H1 (cell line): ENCODE measurements around the gene NCKIPSD. TPM values are rescaled to one million over a fixed set of nuclear protein-coding genes. Genes with fewer than 3 reads are reported as not detected.

Experiments used
- CTCF ChIA-PET: fragments of 300-600 bp; sonication (Branson Sonifier 250); formaldehyde crosslinking; loops from one replicate; lab custom pipeline; 2021; ENCODE audit not compliant: partially characterized antibody; lab: Charles Lee
- POLR2A ChIA-PET: fragments of 300-600 bp; sonication (Branson Sonifier 250); formaldehyde crosslinking; loops from one replicate; lab custom pipeline; 2021; ENCODE audit warnings: inconsistent platforms; ENCODE audit not compliant: partially characterized antibody; lab: Charles Lee
- DNase-seq, 2 experiments: peaks; one replicate each; pipeline versions ENCODE4 v3.0.0 to v3.0.0-alpha.2; 2010 to 2022; ENCODE audit warnings: low spot score in 2 of 2, low read depth in 1 of 2, mixed read lengths in 1 of 2
- FAIRE-seq: peaks from 2 replicates; lab custom pipeline; 2011; peaks lifted over from hg19 to GRCh38; lab: Jason Lieb, UNC
- H2AFZ ChIP-seq: 2 replicates; pipeline ENCODE4 v1.8.1; 2012; ENCODE audit warnings: low read length, inconsistent platforms
- H2AK5ac ChIP-seq: 2 replicates; pipeline ENCODE4 v1.6.1; 2013; ENCODE audit warnings: low read depth, low read length
- H2BK120ac ChIP-seq: replicated peaks from 2 replicates; pipeline ENCODE3; 2013; ENCODE audit warnings: low read depth, low read length, inconsistent platforms
- H2BK12ac ChIP-seq: 2 replicates; pipeline ENCODE4 v1.6.1; 2013; ENCODE audit warnings: low read depth, low read length
- H2BK15ac ChIP-seq: 2 replicates; pipeline ENCODE4 v1.6.1; 2013; ENCODE audit warnings: low read length
- H2BK20ac ChIP-seq: 2 replicates; pipeline ENCODE4 v1.6.1; 2013; ENCODE audit warnings: low read length
- H2BK5ac ChIP-seq: 2 replicates; pipeline ENCODE4 v1.6.1; 2013; ENCODE audit warnings: low read depth, low read length
- H3K14ac ChIP-seq: 2 replicates; pipeline ENCODE4 v1.6.1; 2013; ENCODE audit warnings: inconsistent platforms; ENCODE audit not compliant: insufficient read length
- H3K18ac ChIP-seq: 2 replicates; pipeline ENCODE4 v1.6.1; 2013; ENCODE audit warnings: low read length; ENCODE audit errors: extremely low read depth
- H3K23ac ChIP-seq: 2 replicates; pipeline ENCODE4 v1.6.1; 2013; ENCODE audit warnings: inconsistent platforms; ENCODE audit not compliant: insufficient read length
- H3K23me2 ChIP-seq: 2 replicates; pipeline ENCODE4 v1.6.1; 2013; ENCODE audit warnings: low read depth, low read length
- H3K27ac ChIP-seq: 2 replicates; pipeline ENCODE4 v1.6.1; 2011; ENCODE audit warnings: low read depth, low read length, inconsistent platforms
- H3K27me3 ChIP-seq, 4 experiments: replicated peaks in 1 of 4; 1 replicate in 1 of 4; 2 replicates in 3 of 4; pipeline versions ENCODE4 v1.6.1 to v1.8.1; 2011 to 2013; ENCODE audit warnings: low read length in 3 of 4, mild to moderate bottlenecking in 3 of 4, inconsistent platforms in 2 of 4, mixed read lengths in 2 of 4, moderate library complexity in 1 of 4; ENCODE audit not compliant: control insufficient read depth in 3 of 4, insufficient read depth in 3 of 4; ENCODE audit errors: extremely low read depth in 1 of 4
- H3K36me3 ChIP-seq, 4 experiments: 2 replicates each; pipeline versions ENCODE4 v1.6.1 to v1.8.1; 2011 to 2013; ENCODE audit warnings: mild to moderate bottlenecking in 4 of 4, low read length in 3 of 4, moderate library complexity in 2 of 4, control low read depth in 1 of 4, inconsistent platforms in 1 of 4; ENCODE audit not compliant: insufficient read depth in 4 of 4, control insufficient read depth in 2 of 4
- H3K4ac ChIP-seq: replicated peaks from 2 replicates; pipeline ENCODE3; 2013; ENCODE audit warnings: low read length, low read depth, mixed read lengths, inconsistent platforms; ENCODE audit not compliant: insufficient read length
- H3K4me1 ChIP-seq, 4 experiments: replicated peaks in 1 of 4; 1 replicate in 1 of 4; 2 replicates in 3 of 4; pipeline versions ENCODE4 v1.6.1 to v1.8.1; 2011 to 2013; ENCODE audit warnings: low read length in 3 of 4, inconsistent platforms in 2 of 4, mixed read lengths in 1 of 4; ENCODE audit not compliant: insufficient read depth in 4 of 4, control insufficient read depth in 3 of 4
- H3K4me2 ChIP-seq, 2 experiments: 2 replicates each; pipeline versions ENCODE4 v1.6.1 to v1.8.1; 2011 to 2013; ENCODE audit warnings: low read depth in 2 of 2, low read length in 2 of 2, control low read depth in 1 of 2, inconsistent platforms in 1 of 2, mild to moderate bottlenecking in 1 of 2; ENCODE audit not compliant: insufficient read depth in 1 of 2
- H3K4me3 ChIP-seq, 4 experiments: fragments of 200-600, 300-600 bp in 1 of 4; sonication (generic), shearing (Covaris generic), sonication (Bioruptor Twin) in 1 of 4; 2 replicates each; pipeline versions ENCODE4 v1.5.1 to v1.8.1; 2011 to 2016; ENCODE audit warnings: low read length in 4 of 4, low read depth in 3 of 4, control low read depth in 2 of 4, inconsistent platforms in 2 of 4, mild to moderate bottlenecking in 2 of 4, mixed read lengths in 1 of 4, moderate library complexity in 1 of 4; ENCODE audit not compliant: insufficient read depth in 2 of 4; ENCODE audit errors: extremely low read depth in 1 of 4
- H3K56ac ChIP-seq: replicated peaks from 2 replicates; pipeline ENCODE3; 2013; ENCODE audit warnings: low read depth, mild to moderate bottlenecking, mixed read lengths, low read length, inconsistent platforms; ENCODE audit not compliant: insufficient read length
- H3K79me1 ChIP-seq: 2 replicates; pipeline ENCODE4 v1.6.1; 2013; ENCODE audit warnings: low read depth, low read length, control low read depth
- H3K79me2 ChIP-seq, 2 experiments: 2 replicates each; pipeline versions ENCODE4 v1.6.1 to v1.8.1; 2012 to 2013; ENCODE audit warnings: low read length in 2 of 2, mild to moderate bottlenecking in 2 of 2, inconsistent platforms in 1 of 2; ENCODE audit not compliant: insufficient read depth in 2 of 2, control insufficient read depth in 1 of 2
- H3K9ac ChIP-seq, 4 experiments: replicated peaks in 1 of 4; 1 replicate in 1 of 4; 2 replicates in 3 of 4; pipeline versions ENCODE4 v1.6.1 to v1.8.1; 2011 to 2013; ENCODE audit warnings: low read depth in 3 of 4, low read length in 3 of 4, control low read depth in 2 of 4, mild to moderate bottlenecking in 2 of 4, moderate library complexity in 2 of 4, inconsistent platforms in 1 of 4; ENCODE audit errors: extremely low read depth in 1 of 4
- H3K9me3 ChIP-seq, 2 experiments: 2 replicates each; pipeline versions ENCODE4 v1.6.1 to v1.8.1; 2012 to 2013; ENCODE audit warnings: mild to moderate bottlenecking in 2 of 2, moderate library complexity in 2 of 2, control low read depth in 1 of 2, inconsistent platforms in 1 of 2, low read depth in 1 of 2, low read length in 1 of 2, mixed read lengths in 1 of 2; ENCODE audit not compliant: insufficient read depth in 2 of 2
- H4K20me1 ChIP-seq, 2 experiments: replicated peaks in 1 of 2; 2 replicates each; pipeline versions ENCODE3 to v1.8.1; 2011 to 2013; ENCODE audit warnings: inconsistent platforms in 2 of 2, low read length in 2 of 2, mild to moderate bottlenecking in 1 of 2; ENCODE audit not compliant: insufficient read depth in 2 of 2, control insufficient read depth in 1 of 2
- H4K5ac ChIP-seq: 2 replicates; pipeline ENCODE4 v1.6.1; 2013; ENCODE audit warnings: low read length, low read depth, mixed read lengths, inconsistent platforms; ENCODE audit not compliant: insufficient read length
- H4K8ac ChIP-seq: 2 replicates; pipeline ENCODE4 v1.8.0; 2013; ENCODE audit warnings: mild to moderate bottlenecking, moderate library complexity, low read length, inconsistent platforms; ENCODE audit not compliant: insufficient read depth; ENCODE audit errors: extremely low read depth
- H4K91ac ChIP-seq: replicated peaks from 2 replicates; pipeline ENCODE3; 2013; ENCODE audit warnings: low read length, mixed read lengths, inconsistent platforms; ENCODE audit not compliant: insufficient read length
- BRCA1 ChIP-seq: IDR thresholded peaks from 2 replicates; pipeline ENCODE4 v1.6.1; 2012; ENCODE audit warnings: low read depth, low read length, improper control_type of control experiment
- CHD1 ChIP-seq: IDR thresholded peaks from 2 replicates; pipeline ENCODE4 v1.6.1; 2012; ENCODE audit warnings: low read depth, low read length, improper control_type of control experiment
- CREB1 ChIP-seq: IDR thresholded peaks from 2 replicates; pipeline ENCODE4 v1.6.1; 2012; ENCODE audit warnings: inconsistent platforms
- EP300 ChIP-seq, 2 experiments: IDR thresholded peaks; 1 replicate in 1 of 2; 2 replicates in 1 of 2; pipeline ENCODE4 v1.6.1; 2011 to 2012; ENCODE audit warnings: low read depth in 2 of 2, low read length in 2 of 2, mild to moderate bottlenecking in 2 of 2, borderline replicate concordance in 1 of 2, inconsistent platforms in 1 of 2, moderate library complexity in 1 of 2
- HDAC2 ChIP-seq, 2 experiments: fragments of 300-600 bp in 1 of 2; sonication (generic) in 1 of 2; IDR thresholded peaks; 2 replicates each; pipeline ENCODE4 v1.6.1; 2011 to 2012; ENCODE audit warnings: low read depth in 2 of 2, low read length in 2 of 2, mild to moderate bottlenecking in 2 of 2, moderate library complexity in 2 of 2, borderline replicate concordance in 1 of 2, inconsistent platforms in 1 of 2
- RNF2 ChIP-seq: fragments of 200-900, 300-1000 bp; sonication (generic); IDR thresholded peaks from 2 replicates; pipeline ENCODE4 v1.7.1; 2016; ENCODE audit warnings: borderline replicate concordance, low read depth, mild to moderate bottlenecking, antibody characterized with exemption, low read length; ENCODE audit not compliant: poor library complexity, severe bottlenecking; ENCODE audit errors: missing control alignments
- SIRT6 ChIP-seq: IDR thresholded peaks from one replicate; pipeline ENCODE4 v1.7.1; 2012; ENCODE audit warnings: low read length, inconsistent platforms
- SRF ChIP-seq: IDR thresholded peaks from 2 replicates; pipeline ENCODE4 v1.6.1; 2011; ENCODE audit warnings: mild to moderate bottlenecking, low read depth, low read length, moderate library complexity
- WGBS, 2 experiments: shearing (Covaris generic) in 1 of 2; methylation state at CpG; one replicate each; pipeline versions ENCODE4 v1.1.6 to v1.1.7; 2013 to 2015; ENCODE audit warnings: low lambda C conversion rate in 2 of 2, mixed read lengths in 2 of 2, inconsistent platforms in 1 of 2, low coverage in 1 of 2, missing lambda C conversion rate in 1 of 2; ENCODE audit not compliant: insufficient replicate concordance in 2 of 2, insufficient coverage in 1 of 2, insufficient read length in 1 of 2; ENCODE audit errors: extremely low coverage in 1 of 2, missing lambda C conversion rate in 1 of 2; 5-methylcytosine and 5-hydroxymethylcytosine counted together
- polyA plus RNA-seq, 7 experiments: library from polyadenylated mRNA; depleted of rRNA in 3 of 7; stranded (reverse) in 5 of 7; unstranded in 2 of 7; fragments of >200 nt in 5 of 7; fragments of 200-250 nt in 2 of 7; gene quantifications; 1 replicate in 5 of 7; 2 replicates in 1 of 7; 4 replicates in 1 of 7; pipeline versions ENCODE4 v1.2.1 to v1.2.3, GENCODE V29; 2011 to 2013; ENCODE audit warnings: missing spikeins in 2 of 7, mixed read lengths in 2 of 7
- total RNA-seq: library from RNA; stranded (reverse); fragmentation: NEBNext Ultra II Directional; extraction: Animal tissue kit (Norgen Biotek cat#: 25700); gene quantifications from 2 replicates; pipeline ENCODE4 v1.2.1, GENCODE V29; 2021
- TF ChIP-seq, protein P1 (sequence below), 3 experiments: IDR thresholded peaks; 1 replicate in 2 of 3; 2 replicates in 1 of 3; pipeline versions ENCODE4 v1.5.1 to v1.6.1; 2011; ENCODE audit warnings: low read length in 3 of 3, mild to moderate bottlenecking in 3 of 3, inconsistent platforms in 2 of 3, low read depth in 1 of 3, moderate library complexity in 1 of 3; ENCODE audit not compliant: insufficient read depth in 1 of 3; ENCODE audit errors: control extremely low read depth in 1 of 3

NCKIPSD gene
- total and polyA plus RNA-seq, 2 of the 8 experiments (the other 6 are each of a cell fraction or from before 2014, with no cell fraction given): 34.7 to 91.8 TPM

DNA sequence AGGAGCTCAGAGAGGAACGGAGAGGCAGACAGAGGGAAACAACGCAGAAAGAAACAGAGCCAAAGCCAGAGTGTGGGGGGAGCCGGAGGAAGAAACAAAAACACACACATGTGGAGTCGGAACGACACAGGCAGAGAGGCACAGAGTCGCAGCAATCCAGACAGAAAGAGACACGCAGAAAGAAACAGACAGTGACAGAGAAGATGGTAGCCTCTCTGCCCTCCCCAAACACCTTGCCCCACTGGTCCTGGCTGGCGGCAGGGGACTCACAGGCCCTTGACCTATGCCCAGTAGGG, 1.7 kb downstream of the NCKIPSD start:
- ChIA-PET POLR2A (interaction anchor here (1.0 to 15.0 kb wide), 7 partner anchors 10 to 323 kb away, joined by 3 to 175 read pairs (median 7); partner anchors contain the start of genes CELSR3, IP6K2 and WDR6), CTCF (interaction anchor here (0.6 to 2.5 kb wide), 17 partner anchors 10 to 586 kb away, joined by 3 to 22 read pairs (median 4); partner anchors contain the start of genes CELSR3 and SLC25A20)
- H3K4me3 ChIP-seq: peak overlapping the region in 1 of 4 experiments; percentile 94; a peak in 2 of 8 replicates
- TF ChIP-seq SRF: no peak
- TF ChIP-seq CHD1: no peak
- TF ChIP-seq RNF2: no peak
- TF ChIP-seq EP300 (IDR thresholded peaks at IDR 0.05; ENCODE audit: borderline replicate concordance in 1 of 2, low read depth in 2 of 2, low read length in 2 of 2): no peak
- TF ChIP-seq SIRT6: no peak
- TF ChIP-seq CREB1: no peak
- TF ChIP-seq, protein P1, sequence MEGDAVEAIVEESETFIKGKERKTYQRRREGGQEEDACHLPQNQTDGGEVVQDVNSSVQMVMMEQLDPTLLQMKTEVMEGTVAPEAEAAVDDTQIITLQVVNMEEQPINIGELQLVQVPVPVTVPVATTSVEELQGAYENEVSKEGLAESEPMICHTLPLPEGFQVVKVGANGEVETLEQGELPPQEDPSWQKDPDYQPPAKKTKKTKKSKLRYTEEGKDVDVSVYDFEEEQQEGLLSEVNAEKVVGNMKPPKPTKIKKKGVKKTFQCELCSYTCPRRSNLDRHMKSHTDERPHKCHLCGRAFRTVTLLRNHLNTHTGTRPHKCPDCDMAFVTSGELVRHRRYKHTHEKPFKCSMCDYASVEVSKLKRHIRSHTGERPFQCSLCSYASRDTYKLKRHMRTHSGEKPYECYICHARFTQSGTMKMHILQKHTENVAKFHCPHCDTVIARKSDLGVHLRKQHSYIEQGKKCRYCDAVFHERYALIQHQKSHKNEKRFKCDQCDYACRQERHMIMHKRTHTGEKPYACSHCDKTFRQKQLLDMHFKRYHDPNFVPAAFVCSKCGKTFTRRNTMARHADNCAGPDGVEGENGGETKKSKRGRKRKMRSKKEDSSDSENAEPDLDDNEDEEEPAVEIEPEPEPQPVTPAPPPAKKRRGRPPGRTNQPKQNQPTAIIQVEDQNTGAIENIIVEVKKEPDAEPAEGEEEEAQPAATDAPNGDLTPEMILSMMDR (IDR thresholded peaks at IDR 0.05; ENCODE audit: control extremely low read depth in 1 of 3, insufficient read depth in 1 of 3, low read depth in 1 of 3, low read length in 3 of 3): no peak
- TF ChIP-seq HDAC2 (IDR thresholded peaks at IDR 0.05; ENCODE audit: borderline replicate concordance in 1 of 2, low read depth in 2 of 2, low read length in 2 of 2): no peak
- TF ChIP-seq BRCA1: no peak

More for the DNA sequence above, 1.7 kb downstream of the NCKIPSD start:
- no peak overlapping the region for H3K9ac ChIP-seq
- no peak overlapping the region for H2BK20ac ChIP-seq
- no peak for DNase-seq
- peak overlapping the region; percentile 82 to 92; a peak in 2 of 4 replicates for H3K4me2 ChIP-seq
- H4K91ac ChIP-seq: no peak overlapping the region
- H4K5ac ChIP-seq: no peak overlapping the region
- H2BK12ac ChIP-seq: no peak overlapping the region
- no peak overlapping the region for H3K18ac ChIP-seq
- FAIRE-seq: no peak
- H4K8ac ChIP-seq: no peak overlapping the region
- no peak overlapping the region for H2BK120ac ChIP-seq
- no peak overlapping the region for H3K14ac ChIP-seq
- H3K9me3 ChIP-seq: no peaks in the 10 kb centered on the region
- no peak overlapping the region for H3K23ac ChIP-seq
- H2BK15ac ChIP-seq: no peak overlapping the region
- no peak overlapping the region for H3K4ac ChIP-seq
- no peak overlapping the region for H3K56ac ChIP-seq
- peaks cover 0 to 21% of the 10 kb centered on the region in 2 experiments; a peak in 2 of 4 replicates for H3K79me2 ChIP-seq
- no peak overlapping the region for H2AFZ ChIP-seq
- H3K36me3 ChIP-seq: peaks cover 34 to 51% (median 41%) of the 10 kb centered on the region in 4 experiments
- H4K20me1 ChIP-seq: peaks cover 8 to 26% of the 10 kb centered on the region in 2 experiments
- peaks cover 8% of the 10 kb centered on the region; the same call in 1 of the 2 replicates for H3K23me2 ChIP-seq
- no peaks in the 10 kb centered on the region for H3K27me3 ChIP-seq
- H3K79me1 ChIP-seq: peaks cover 10% of the 10 kb centered on the region
- WGBS, 2 experiments: 93% methylated on average over 8 of the region's 8 CpGs; no CpG with 5 or more reads in 1 of the 2 experiments
- peaks cover 0 to 11% (median 4%) of the 10 kb centered on the region in 4 experiments; a peak in 3 of 7 replicates for H3K4me1 ChIP-seq
- H2AK5ac ChIP-seq: no peak overlapping the region
- H2BK5ac ChIP-seq: no peak overlapping the region
- no peak overlapping the region for H3K27ac ChIP-seq
